ENCODE data around the gene MS4A12.

DNA sequence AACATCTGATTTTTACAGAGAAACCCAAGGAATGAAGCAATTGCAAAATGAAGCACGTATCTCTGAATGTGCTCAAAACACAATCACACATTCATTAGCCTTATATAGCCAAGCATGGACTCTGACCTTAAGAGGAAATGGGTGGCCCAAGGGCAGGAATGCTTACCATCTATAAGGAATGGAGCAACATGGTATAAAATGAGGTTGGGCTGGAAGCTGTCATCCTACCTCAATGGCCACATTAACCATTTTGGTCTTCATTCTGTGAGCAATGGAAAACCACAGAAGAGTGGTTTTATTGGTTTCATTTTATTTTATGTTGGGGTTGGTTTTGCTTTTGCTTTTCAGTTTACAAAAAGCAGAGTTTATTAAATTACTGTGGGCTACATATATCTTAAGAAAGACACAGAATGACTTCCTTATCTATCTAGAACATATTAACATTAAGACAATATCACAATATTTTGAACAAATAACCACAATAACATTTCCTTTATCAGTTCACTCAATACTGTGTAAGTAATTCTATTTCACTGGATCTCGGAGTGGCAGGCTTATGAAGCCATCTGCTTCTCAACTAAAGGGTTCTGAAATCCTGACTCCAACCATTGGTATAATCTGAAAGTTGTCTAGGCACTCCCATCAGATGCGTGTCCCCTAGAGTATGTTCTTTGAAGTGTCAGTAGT is 11.8 kb downstream of the MS4A12 start:
- TF ChIP-seq, protein P1, sequence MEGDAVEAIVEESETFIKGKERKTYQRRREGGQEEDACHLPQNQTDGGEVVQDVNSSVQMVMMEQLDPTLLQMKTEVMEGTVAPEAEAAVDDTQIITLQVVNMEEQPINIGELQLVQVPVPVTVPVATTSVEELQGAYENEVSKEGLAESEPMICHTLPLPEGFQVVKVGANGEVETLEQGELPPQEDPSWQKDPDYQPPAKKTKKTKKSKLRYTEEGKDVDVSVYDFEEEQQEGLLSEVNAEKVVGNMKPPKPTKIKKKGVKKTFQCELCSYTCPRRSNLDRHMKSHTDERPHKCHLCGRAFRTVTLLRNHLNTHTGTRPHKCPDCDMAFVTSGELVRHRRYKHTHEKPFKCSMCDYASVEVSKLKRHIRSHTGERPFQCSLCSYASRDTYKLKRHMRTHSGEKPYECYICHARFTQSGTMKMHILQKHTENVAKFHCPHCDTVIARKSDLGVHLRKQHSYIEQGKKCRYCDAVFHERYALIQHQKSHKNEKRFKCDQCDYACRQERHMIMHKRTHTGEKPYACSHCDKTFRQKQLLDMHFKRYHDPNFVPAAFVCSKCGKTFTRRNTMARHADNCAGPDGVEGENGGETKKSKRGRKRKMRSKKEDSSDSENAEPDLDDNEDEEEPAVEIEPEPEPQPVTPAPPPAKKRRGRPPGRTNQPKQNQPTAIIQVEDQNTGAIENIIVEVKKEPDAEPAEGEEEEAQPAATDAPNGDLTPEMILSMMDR (IDR thresholded peaks at IDR 0.05 in 4 of 5, conservative IDR thresholded peaks at IDR 0.05 in 1 of 5): no peak
- no peak for TF ChIP-seq POLR2A (IDR thresholded peaks at IDR 0.05)

All from gastrocnemius medialis (tissue), 4 donors.